PC-9 (cell line): ENCODE results near the gene CACNA1I.

Source experiments
- EZH2 ChIP-seq: fragments of 200-600 bp; sonication (generic); IDR thresholded peaks from 2 replicates; pipeline ENCODE4 v1.8.0; 2017; ENCODE audit warnings: antibody characterized with exemption, low read depth
- TF ChIP-seq, protein P1 (sequence below): fragments of 200-600 bp; sonication (generic); conservative IDR thresholded peaks from 2 replicates; pipeline ENCODE4 v1.6.1; 2017; ENCODE audit warnings: mixed run types, antibody characterized with exemption, mild to moderate bottlenecking, moderate library complexity

DNA sequence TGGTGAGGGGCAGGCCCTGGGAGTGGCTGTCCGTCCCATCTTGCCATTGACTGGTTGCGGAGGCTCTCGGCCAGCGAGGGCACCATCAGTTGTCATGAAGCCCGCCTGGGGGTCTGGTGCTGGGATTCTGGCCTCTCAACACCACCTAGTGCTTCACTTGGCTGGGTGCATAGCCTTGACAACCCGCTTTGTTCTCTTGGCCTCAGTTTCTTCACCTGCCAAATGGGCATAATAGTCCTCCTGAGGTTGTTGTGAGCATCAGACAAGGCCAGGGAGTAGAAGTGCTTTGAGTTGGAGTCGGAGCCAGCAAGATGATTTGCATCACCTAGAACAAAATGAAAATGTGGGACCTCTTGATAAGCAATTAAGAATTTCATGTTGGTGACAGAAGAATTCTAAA lies 1.5 kb upstream of the CACNA1I start:
- TF ChIP-seq, protein P1, sequence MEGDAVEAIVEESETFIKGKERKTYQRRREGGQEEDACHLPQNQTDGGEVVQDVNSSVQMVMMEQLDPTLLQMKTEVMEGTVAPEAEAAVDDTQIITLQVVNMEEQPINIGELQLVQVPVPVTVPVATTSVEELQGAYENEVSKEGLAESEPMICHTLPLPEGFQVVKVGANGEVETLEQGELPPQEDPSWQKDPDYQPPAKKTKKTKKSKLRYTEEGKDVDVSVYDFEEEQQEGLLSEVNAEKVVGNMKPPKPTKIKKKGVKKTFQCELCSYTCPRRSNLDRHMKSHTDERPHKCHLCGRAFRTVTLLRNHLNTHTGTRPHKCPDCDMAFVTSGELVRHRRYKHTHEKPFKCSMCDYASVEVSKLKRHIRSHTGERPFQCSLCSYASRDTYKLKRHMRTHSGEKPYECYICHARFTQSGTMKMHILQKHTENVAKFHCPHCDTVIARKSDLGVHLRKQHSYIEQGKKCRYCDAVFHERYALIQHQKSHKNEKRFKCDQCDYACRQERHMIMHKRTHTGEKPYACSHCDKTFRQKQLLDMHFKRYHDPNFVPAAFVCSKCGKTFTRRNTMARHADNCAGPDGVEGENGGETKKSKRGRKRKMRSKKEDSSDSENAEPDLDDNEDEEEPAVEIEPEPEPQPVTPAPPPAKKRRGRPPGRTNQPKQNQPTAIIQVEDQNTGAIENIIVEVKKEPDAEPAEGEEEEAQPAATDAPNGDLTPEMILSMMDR, result no peak
- TF ChIP-seq EZH2, result no peak
